CD4-positive, alpha-beta T cell (primary cell): ENCODE results near the gene SORCS2. TPM values are rescaled to one million over a fixed set of nuclear protein-coding genes. Genes with fewer than 3 reads are reported as not detected.

Experiments used
- ATAC-seq: fragments of 200-7000 bp; cut with Tn5 transposase; one replicate; pipeline ENCODE4 v1.10.0; 2022; ENCODE audit warnings: mild to moderate bottlenecking; ENCODE audit not compliant: poor library complexity
- CTCF ChIA-PET: fragments of 350-600 bp; sonication (Branson Sonifier 250); formaldehyde crosslinking; loops from one replicate; lab custom pipeline; 2021; ENCODE audit warnings: antibody characterized with exemption, inconsistent platforms; lab: Charles Lee
- POLR2A ChIA-PET: fragments of 350-600 bp; sonication (Branson Sonifier 250); formaldehyde crosslinking; loops from one replicate; lab custom pipeline; 2021; ENCODE audit warnings: antibody characterized with exemption, inconsistent platforms; lab: Charles Lee
- DNase-seq, 14 experiments: peaks; one replicate each; pipeline ENCODE4 v3.0.0-alpha.2; 2013 to 2020; ENCODE audit warnings: mixed read lengths in 2 of 14
- H3K27ac ChIP-seq, 2 donors: one replicate each; pipeline versions ENCODE4 v1.5.1 to v1.7.0; 2013; ENCODE audit warnings: low read length in 2 of 2, low read depth in 1 of 2, mild to moderate bottlenecking in 1 of 2
- H3K27me3 ChIP-seq, 2 experiments: 1 replicate in 1 of 2; 2 replicates in 1 of 2; pipeline versions ENCODE4 v1.6.1 to v1.7.0; 2013; ENCODE audit warnings: low read length in 2 of 2, control low read depth in 1 of 2, mild to moderate bottlenecking in 1 of 2, moderate library complexity in 1 of 2; ENCODE audit not compliant: insufficient read depth in 2 of 2, control insufficient read depth in 1 of 2
- H3K36me3 ChIP-seq: one replicate; pipeline ENCODE4 v1.6.1; 2013; ENCODE audit warnings: low read length, control low read depth; ENCODE audit not compliant: insufficient read depth
- H3K4me1 ChIP-seq: one replicate; pipeline ENCODE4 v1.6.1; 2013; ENCODE audit warnings: low read length, control low read depth; ENCODE audit not compliant: insufficient read depth
- H3K4me3 ChIP-seq: one replicate; pipeline ENCODE4 v1.5.1; 2013; ENCODE audit warnings: mild to moderate bottlenecking, low read length, moderate library complexity
- H3K9me3 ChIP-seq, 2 experiments: 1 replicate in 1 of 2; 2 replicates in 1 of 2; pipeline versions ENCODE4 v1.6.1 to v1.7.0; 2013; ENCODE audit warnings: low read length in 2 of 2, mild to moderate bottlenecking in 2 of 2, control low read depth in 1 of 2, moderate library complexity in 1 of 2; ENCODE audit not compliant: control insufficient read depth in 1 of 2, insufficient read depth in 1 of 2
- H3K27ac Mint-ChIP-seq: one replicate; pipeline ENCODE4 v1.8.0; 2020; ENCODE audit warnings: mixed read lengths
- H3K27me3 Mint-ChIP-seq: one replicate; pipeline ENCODE4 v1.8.0; 2021; ENCODE audit warnings: mixed read lengths
- H3K36me3 Mint-ChIP-seq: one replicate; pipeline ENCODE4 v1.8.0; 2021; ENCODE audit warnings: low read depth, mixed read lengths
- H3K4me1 Mint-ChIP-seq: one replicate; pipeline ENCODE4 v1.8.0; 2021; ENCODE audit warnings: low read depth, mixed read lengths
- H3K4me3 Mint-ChIP-seq: one replicate; pipeline ENCODE4 v1.8.0; 2020; ENCODE audit warnings: mild to moderate bottlenecking, mixed read lengths
- H3K9me3 Mint-ChIP-seq: one replicate; pipeline ENCODE4 v1.8.0; 2020; ENCODE audit warnings: mixed read lengths
- CTCF ChIP-seq: fragments of 200-600 bp; IDR thresholded peaks from one replicate; pipeline ENCODE4 v1.8.0; 2022; ENCODE audit warnings: antibody characterized with exemption, mild to moderate bottlenecking
- intact Hi-C, 2 experiments: fragments of 100-400 bp; cut with DNase I in 1 of 2; cut with micrococcal nuclease in 1 of 2; formaldehyde crosslinking; loops; one replicate each; pipeline versions ENCODE4 v1.15.1 to v1.9.0; 2023 to 2025; cut with DNase I, micrococcal nuclease
- total RNA-seq, 174 experiments: library from RNA in 2 of 174; stranded (reverse) in 2 of 174; gene quantifications; one replicate each; pipeline ENCODE4 v1.2.3 and lab custom pipeline; 2021 to 2026

Gene SORCS2
- total RNA-seq, 2 experiments from 2014 or later = not detected

GRCh38 chr4:7642741-7643458 lies 450.6 kb downstream of the SORCS2 start:
- intact Hi-C loops = no loop called here
- H3K9me3 ChIP-seq = peaks cover 0 to 30% of the 10 kb centered on the region in 2 experiments
- H3K36me3 ChIP-seq = no peaks in the 10 kb centered on the region
- Mint-ChIP-seq H3K4me1 (no peaks in the 10 kb centered on the region), H3K27ac (no peak overlapping the region), H3K4me3 (no peak overlapping the region), H3K27me3 (no peaks in the 10 kb centered on the region), H3K36me3 (no peaks in the 10 kb centered on the region), H3K9me3 (no peaks in the 10 kb centered on the region)
- ChIA-PET CTCF (no interaction called here), POLR2A (no interaction called here)
- H3K27ac ChIP-seq = no peak overlapping the region
- ATAC-seq (no peak), DNase-seq (no peak)
- H3K4me3 ChIP-seq = no peak overlapping the region
- TF ChIP-seq CTCF = no peak
- H3K27me3 ChIP-seq = no peaks in the 10 kb centered on the region
- peaks cover 18% of the 10 kb centered on the region for H3K4me1 ChIP-seq

GRCh38 chr4:7645158-7645557 lies 452.8 kb downstream of the SORCS2 start:
- no peak for TF ChIP-seq CTCF
- Histone ChIP-seq H3K9me3 (peaks cover 0 to 31% of the 10 kb centered on the region in 2 experiments), H3K36me3 (no peaks in the 10 kb centered on the region), H3K4me1 (peaks cover 35% of the 10 kb centered on the region), H3K27ac (no peak overlapping the region), H3K27me3 (no peaks in the 10 kb centered on the region), H3K4me3 (no peak overlapping the region)
- Mint-ChIP-seq H3K4me1 (peaks cover 9% of the 10 kb centered on the region), H3K9me3 (no peaks in the 10 kb centered on the region), H3K36me3 (no peaks in the 10 kb centered on the region), H3K4me3 (no peak overlapping the region), H3K27ac (no peak overlapping the region), H3K27me3 (peaks cover 9% of the 10 kb centered on the region)
- intact Hi-C loops = no loop called here
- no peak for ATAC-seq
- ChIA-PET POLR2A (no interaction called here), CTCF (no interaction called here)
- DNase-seq = no peak

- Histone ChIP-seq H3K36me3 (no peaks in the 10 kb centered on the region), H3K9me3 (peaks cover 0 to 27% of the 10 kb centered on the region in 2 experiments), H3K4me1 (peaks cover 41% of the 10 kb centered on the region), H3K4me3 (no peak overlapping the region), H3K27ac (no peak overlapping the region), H3K27me3 (peaks cover 0 to under 1% of the 10 kb centered on the region in 2 experiments)
- DNase-seq (no peak), ATAC-seq (no peak)
- Mint-ChIP-seq H3K4me1 (peaks cover 10% of the 10 kb centered on the region), H3K36me3 (no peaks in the 10 kb centered on the region), H3K9me3 (no peaks in the 10 kb centered on the region), H3K27ac (no peak overlapping the region), H3K4me3 (no peak overlapping the region), H3K27me3 (peaks cover 12% of the 10 kb centered on the region)
- no peak for TF ChIP-seq CTCF
- intact Hi-C loops = no loop called here
- ChIA-PET CTCF (no interaction called here), POLR2A (no interaction called here)
Measured at GRCh38 chr4:7645956-7646355, 453.6 kb downstream of the SORCS2 start.
